Stomach (tissue), 9 donors: ENCODE data around the gene UQCRC1. TPM values are rescaled to one million over a fixed set of nuclear protein-coding genes. Genes with fewer than 3 reads are reported as not detected.

ENCODE experiments used
- DNase-seq, 2 donors: peaks; one replicate each; pipeline versions ENCODE4 v3.0.0 to v3.0.0-alpha.2; 2013 to 2019
- H3K27ac ChIP-seq, 5 donors: fragments of 200-600 bp in 4 of 5; sonication (generic) in 4 of 5; one replicate each; pipeline ENCODE4 v1.5.1; 2013 to 2019; ENCODE audit warnings: mild to moderate bottlenecking in 1 of 5, moderate library complexity in 1 of 5
- H3K27me3 ChIP-seq, 3 donors: fragments of 200-600 bp; sonication (generic); one replicate each; pipeline ENCODE4 v1.5.1; 2017 to 2019; ENCODE audit warnings: mixed run types in 1 of 3
- H3K36me3 ChIP-seq, 4 donors: fragments of 200-600 bp; sonication (generic); 1 replicate in 3 of 4; 2 replicates in 1 of 4; pipeline ENCODE4 v1.5.1; 2016 to 2019
- H3K4me1 ChIP-seq, 4 donors: fragments of 200-600 bp; sonication (generic); one replicate each; pipeline ENCODE4 v1.5.1; 2016 to 2019
- H3K4me3 ChIP-seq, 4 donors: fragments of 200-600 bp; sonication (generic) in 3 of 4; one replicate each; pipeline ENCODE4 v1.5.1; 2016 to 2019; ENCODE audit warnings: mild to moderate bottlenecking in 1 of 4
- H3K9me3 ChIP-seq, 4 donors: fragments of 200-600 bp; sonication (generic); one replicate each; pipeline ENCODE4 v1.5.1; 2016 to 2019
- CTCF ChIP-seq, 7 experiments: fragments of 450-650 bp in 4 of 7; fragments of 200-600 bp in 3 of 7; sonication (generic) in 3 of 7; IDR thresholded peaks; one replicate each; pipeline ENCODE4 v1.5.1; 2016 to 2019; ENCODE audit warnings: antibody characterized with exemption in 7 of 7, control low read depth in 2 of 7, mild to moderate bottlenecking in 1 of 7
- EP300 ChIP-seq: sonication (generic); formaldehyde crosslinking; IDR thresholded peaks from one replicate; pipeline ENCODE4 v1.6.1; 2017; ENCODE audit warnings: antibody characterized with exemption
- POLR2A ChIP-seq, 4 donors: fragments of 450-650 bp; IDR thresholded peaks; one replicate each; pipeline ENCODE4 v1.6.1; 2016; ENCODE audit warnings: antibody characterized with exemption in 4 of 4, control low read depth in 2 of 4, mild to moderate bottlenecking in 1 of 4, moderate library complexity in 1 of 4
- POLR2AphosphoS5 ChIP-seq, 3 donors: sonication (generic); formaldehyde crosslinking; IDR thresholded peaks; one replicate each; pipeline ENCODE4 v1.6.1; 2016; ENCODE audit warnings: antibody characterized with exemption in 3 of 3
- WGBS, 5 donors: extraction: QIAGEN DNeasy Blood & Tissue Kit in 3 of 5; methylation state at CpG; one replicate each; pipeline versions ENCODE4 v1.1.5 to v1.1.7; 2013 to 2018; 5-methylcytosine and 5-hydroxymethylcytosine counted together
- intact Hi-C: fragments of 100-400 bp; cut with DNase I; formaldehyde crosslinking; loops from one replicate; pipeline ENCODE4 v1.15.1; 2023; ENCODE audit warnings: low total_unique reads
- polyA plus RNA-seq, 3 donors: library from polyadenylated mRNA; stranded (reverse); fragments of 200-250 nt; gene quantifications; one replicate each; pipeline ENCODE4 v1.2.3, GENCODE V29; 2013
- total RNA-seq, 5 donors: library from RNA; depleted of rRNA; stranded (reverse); fragments of >200 nt; gene quantifications; one replicate each; pipeline versions ENCODE4 v1.1.0 to v1.2.3, GENCODE V29; 2014 to 2016
- donor health status: healthy with polysubstance abuse.
- donor health status: Bipolar disorder and iron deficiency.
- donor health status: healthy.

The UQCRC1 gene
- total and polyA plus RNA-seq, 8 donors = 178 to 568 (median 277) TPM

- intact Hi-C loops = no loop called here
- WGBS, 5 donors = 92 to 96% (median 93%) methylated on average over 14 to 15 of the region's 15 CpGs
- H3K27ac ChIP-seq = peak overlapping the region in 1 of 5 donors; percentile 91
- no peak for DNase-seq
- peaks cover 22 to 35% (median 26%) of the 10 kb centered on the region in 4 donors for H3K4me1 ChIP-seq
- peaks cover 20 to 52% (median 52%) of the 10 kb centered on the region in 4 donors for H3K36me3 ChIP-seq
- TF ChIP-seq POLR2A (IDR thresholded peaks at IDR 0.05) = no peak
- no peak for TF ChIP-seq CTCF (IDR thresholded peaks at IDR 0.05)
- TF ChIP-seq EP300 = no peak
- no peak for TF ChIP-seq POLR2AphosphoS5 (IDR thresholded peaks at IDR 0.05)
- peak overlapping the region in 2 of 4 donors; percentile 97 to 98 for H3K4me3 ChIP-seq
- no peaks in the 10 kb centered on the region for H3K9me3 ChIP-seq
- H3K27me3 ChIP-seq = no peaks in the 10 kb centered on the region
Observed at GRCh38 chr3:48633256-48633655, 23.8 kb upstream of the UQCRC1 start.

GRCh38 chr3:48631516-48632448 lies 22.3 kb upstream of the UQCRC1 start:
- TF ChIP-seq CTCF (IDR thresholded peaks at IDR 0.05) = no peak
- no peak for TF ChIP-seq EP300
- no peak for TF ChIP-seq POLR2A (IDR thresholded peaks at IDR 0.05)
- no peak for TF ChIP-seq POLR2AphosphoS5 (IDR thresholded peaks at IDR 0.05)
- H3K27me3 ChIP-seq = no peaks in the 10 kb centered on the region
- H3K4me1 ChIP-seq = peaks cover 22 to 34% (median 25%) of the 10 kb centered on the region in 4 donors
- no peaks in the 10 kb centered on the region for H3K9me3 ChIP-seq
- 86 to 94% (median 91%) methylated on average over 19 to 22 of the region's 22 CpGs for WGBS, 5 donors
- intact Hi-C loops = no loop called here
- H3K27ac ChIP-seq = no peak overlapping the region
- H3K4me3 ChIP-seq = peak overlapping the region in 1 of 4 donors; percentile 97
- peaks cover 25 to 66% (median 66%) of the 10 kb centered on the region in 4 donors for H3K36me3 ChIP-seq
- no peak for DNase-seq

- Histone ChIP-seq H3K9me3 (no peaks in the 10 kb centered on the region), H3K27ac (no peak overlapping the region), H3K4me3 (no peak overlapping the region), H3K36me3 (peaks cover 30 to 76% (median 76%) of the 10 kb centered on the region in 4 donors), H3K4me1 (peaks cover 12 to 25% (median 17%) of the 10 kb centered on the region in 4 donors), H3K27me3 (no peaks in the 10 kb centered on the region)
- 86 to 94% (median 93%) methylated on average over 9 to 12 of the region's 12 CpGs for WGBS, 5 donors
- intact Hi-C loops = no loop called here
- DNase-seq = no peak
- TF ChIP-seq CTCF (IDR thresholded peaks at IDR 0.05) (no peak), EP300 (no peak), POLR2AphosphoS5 (IDR thresholded peaks at IDR 0.05) (no peak), POLR2A (IDR thresholded peaks at IDR 0.05) (no peak)
Observed at GRCh38 chr3:48630833-48631232, 21.4 kb upstream of the UQCRC1 start.

- no peak for TF ChIP-seq POLR2A (IDR thresholded peaks at IDR 0.05)
- no peak for TF ChIP-seq CTCF (IDR thresholded peaks at IDR 0.05)
- no peak for TF ChIP-seq POLR2AphosphoS5 (IDR thresholded peaks at IDR 0.05)
- TF ChIP-seq EP300 = no peak
- Histone ChIP-seq H3K27ac (no peak overlapping the region), H3K27me3 (no peaks in the 10 kb centered on the region), H3K9me3 (no peaks in the 10 kb centered on the region), H3K4me3 (no peak overlapping the region), H3K36me3 (peaks cover 30 to 80% (median 80%) of the 10 kb centered on the region in 4 donors), H3K4me1 (peaks cover 10 to 24% (median 14%) of the 10 kb centered on the region in 4 donors)
- WGBS, 5 donors = 90 to 97% (median 96%) methylated on average over 7 to 8 of the region's 8 CpGs
- intact Hi-C loops = no loop called here
- no peak for DNase-seq
Observed at GRCh38 chr3:48630407-48630806, 21.0 kb upstream of the UQCRC1 start.
